AG10803 (cell line): ENCODE results near the gene BID.

ENCODE experiments used
- DNase-seq: peaks from one replicate; pipeline ENCODE4 v3.0.0; 2010; ENCODE audit warnings: low read depth
- H3K4me3 ChIP-seq: 2 replicates; pipeline ENCODE4 v1.5.1; 2011; ENCODE audit warnings: mild to moderate bottlenecking, low read length, control low read depth
- CTCF ChIP-seq: conservative IDR thresholded peaks from 2 replicates; pipeline ENCODE4 v1.5.1; 2011; ENCODE audit warnings: mild to moderate bottlenecking, low read length, control low read depth, inconsistent platforms

Gene BID

DNA sequence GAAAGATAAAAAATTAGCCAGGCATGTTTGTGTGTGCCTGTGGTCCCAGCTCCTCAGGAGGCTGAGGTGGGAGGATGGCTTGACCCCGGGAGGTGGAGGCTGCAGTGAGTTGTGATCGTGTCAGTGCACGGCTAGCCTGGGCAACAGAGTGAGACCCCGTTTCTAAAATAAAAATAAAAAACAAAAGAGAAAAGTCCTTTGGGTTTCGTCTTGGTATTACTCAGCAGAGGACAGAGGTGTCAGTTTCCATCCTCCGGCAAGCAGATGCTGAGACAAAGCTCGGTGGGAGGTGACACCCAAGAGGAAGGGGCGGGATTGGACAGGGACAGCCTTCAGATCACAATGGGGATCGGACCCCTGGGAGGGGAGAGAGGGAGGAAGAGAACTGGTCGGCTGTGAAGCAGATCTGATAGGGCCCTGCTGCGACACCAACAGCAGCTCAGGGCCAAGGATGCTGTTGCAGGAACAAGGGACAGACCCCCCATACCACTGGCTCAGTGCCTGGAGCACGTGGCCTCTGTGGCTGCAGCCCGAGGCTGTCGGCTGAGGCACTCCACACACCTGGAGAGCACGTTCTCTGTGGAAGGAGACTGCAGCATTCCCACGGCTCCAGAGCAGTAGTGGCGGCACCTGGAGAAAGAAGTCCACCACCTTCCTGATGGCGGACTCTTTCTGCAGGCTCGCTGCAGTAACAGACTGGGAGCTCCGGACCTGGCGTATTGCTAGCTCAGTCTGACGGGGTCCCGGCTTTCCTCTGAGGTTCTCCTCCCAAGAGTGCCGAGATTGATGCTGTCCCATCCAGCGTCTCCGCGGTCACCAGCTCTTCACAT lies 5.2 kb upstream of the BID start:
- DNase-seq: no peak
- no peak for TF ChIP-seq CTCF
- no peak overlapping the region for H3K4me3 ChIP-seq

DNA sequence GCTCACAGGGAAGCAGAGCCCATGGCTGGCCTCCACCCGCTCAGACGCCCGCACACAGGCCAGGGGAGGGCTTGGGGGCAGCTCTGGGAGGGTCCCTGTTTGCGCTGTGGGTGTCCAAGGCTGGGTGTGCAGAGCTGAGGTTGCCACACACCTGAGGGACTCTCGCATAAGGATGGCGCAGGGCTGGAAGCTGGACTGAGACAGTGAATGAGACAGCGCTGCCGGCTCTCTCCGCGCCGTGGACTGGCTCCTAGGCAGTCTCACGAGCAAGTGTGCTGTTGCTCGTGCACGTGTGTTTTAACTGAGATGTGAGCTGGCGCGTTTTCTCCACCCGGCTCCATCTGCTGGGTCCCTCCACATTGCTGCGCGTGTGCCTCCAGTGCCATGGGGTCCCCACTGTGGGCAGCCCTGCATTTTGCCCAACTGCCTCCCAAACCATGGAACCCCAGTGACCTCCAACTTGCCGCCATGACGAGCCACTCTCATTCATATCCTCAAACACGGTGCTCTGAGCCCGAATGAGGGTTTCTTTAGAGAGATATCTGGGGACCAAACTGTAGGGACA lies 4.2 kb upstream of the BID start:
- no peak overlapping the region for H3K4me3 ChIP-seq
- DNase-seq: no peak
- no peak for TF ChIP-seq CTCF

GRCh38 chr22:17777717-17778044 lies 3.4 kb upstream of the BID start:
- DNase-seq: no peak
- no peak for TF ChIP-seq CTCF
- no peak overlapping the region for H3K4me3 ChIP-seq

DNA sequence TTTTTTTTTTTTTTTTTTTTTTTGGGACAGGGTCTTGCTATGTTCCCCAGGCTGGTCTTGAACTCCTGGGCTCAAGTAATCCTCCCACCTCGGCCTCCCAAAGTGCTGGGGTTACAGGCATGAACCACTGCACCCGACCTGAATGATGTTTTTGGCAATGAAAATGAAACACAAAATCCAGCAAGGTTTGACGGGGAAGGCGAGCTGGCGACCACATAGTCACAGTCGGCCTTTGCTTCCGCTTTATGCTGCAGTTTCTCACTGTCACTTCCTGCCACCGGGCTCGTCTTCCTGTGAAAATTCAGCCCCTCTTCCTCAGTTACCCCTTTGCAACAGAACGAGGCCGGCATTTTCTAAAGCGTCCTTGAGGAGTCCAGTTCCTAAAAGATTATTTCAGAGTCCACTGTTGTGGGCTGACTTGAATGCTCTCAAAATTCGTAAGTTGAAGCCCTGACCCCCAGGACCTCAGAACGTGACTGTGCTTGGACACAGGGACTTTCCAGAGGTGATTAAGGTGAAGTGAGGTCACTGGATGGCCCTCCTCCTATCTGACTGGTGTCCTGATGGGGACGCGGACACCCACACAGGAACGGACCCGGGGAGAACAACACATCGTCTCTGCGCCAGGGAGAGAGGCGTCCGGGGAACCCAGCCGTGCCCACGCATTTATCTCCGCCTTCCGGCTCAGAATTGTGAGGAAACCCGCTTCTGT lies 2.9 kb upstream of the BID start:
- DNase-seq: no peak
- no peak overlapping the region for H3K4me3 ChIP-seq
- no peak for TF ChIP-seq CTCF

- no peak overlapping the region for H3K4me3 ChIP-seq
- DNase-seq: no peak
- TF ChIP-seq CTCF: no peak
Measured at GRCh38 chr22:17775781-17776465, 1.7 kb upstream of the BID start.

- DNase-seq: no peak
- no peak for TF ChIP-seq CTCF
- H3K4me3 ChIP-seq: no peak overlapping the region
Measured at GRCh38 chr22:17774926-17775685, 837 bp upstream of the BID start.
